Activated T-cell treated with anti-CD3 and anti-CD28 coated beads, Interleukin-2, amount 50 U/mL, for 1 hour (primary cell): ENCODE results near the gene RPAIN.
"Not testable (repeated sequence)": the region's sequence is repeated elsewhere in the genome, so short reads cannot be mapped to it uniquely, and the experiment has no call there.

ENCODE experiments used
- DNase-seq: peaks from one replicate; pipeline ENCODE4 v3.0.0-alpha.2; 2020

RPAIN gene

GRCh38 chr17:5430413-5430999 is 10.5 kb downstream of the RPAIN start:
- DNase-seq, result no peak

DNA sequence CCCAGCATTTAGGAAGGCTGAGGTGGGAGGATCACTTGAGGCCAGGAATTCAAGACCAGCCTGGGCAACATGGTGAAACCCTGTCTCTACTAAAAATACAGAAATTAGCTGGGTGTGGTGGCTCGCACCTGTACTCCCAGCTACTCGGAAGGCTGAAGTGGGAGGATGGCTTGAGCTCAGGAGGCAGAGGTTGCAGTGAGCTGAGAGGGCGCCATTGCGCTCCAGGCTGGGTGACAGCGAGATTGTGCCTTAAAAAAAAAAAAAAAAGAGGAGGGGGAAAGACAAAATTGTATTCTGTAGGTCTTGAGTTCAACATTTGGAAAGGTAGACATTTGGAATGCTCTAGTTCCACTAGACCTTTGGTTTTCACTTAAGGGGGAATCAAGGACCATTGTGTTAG is 11.3 kb downstream of the RPAIN start:
- DNase-seq, result not testable (repeated sequence)

DNA sequence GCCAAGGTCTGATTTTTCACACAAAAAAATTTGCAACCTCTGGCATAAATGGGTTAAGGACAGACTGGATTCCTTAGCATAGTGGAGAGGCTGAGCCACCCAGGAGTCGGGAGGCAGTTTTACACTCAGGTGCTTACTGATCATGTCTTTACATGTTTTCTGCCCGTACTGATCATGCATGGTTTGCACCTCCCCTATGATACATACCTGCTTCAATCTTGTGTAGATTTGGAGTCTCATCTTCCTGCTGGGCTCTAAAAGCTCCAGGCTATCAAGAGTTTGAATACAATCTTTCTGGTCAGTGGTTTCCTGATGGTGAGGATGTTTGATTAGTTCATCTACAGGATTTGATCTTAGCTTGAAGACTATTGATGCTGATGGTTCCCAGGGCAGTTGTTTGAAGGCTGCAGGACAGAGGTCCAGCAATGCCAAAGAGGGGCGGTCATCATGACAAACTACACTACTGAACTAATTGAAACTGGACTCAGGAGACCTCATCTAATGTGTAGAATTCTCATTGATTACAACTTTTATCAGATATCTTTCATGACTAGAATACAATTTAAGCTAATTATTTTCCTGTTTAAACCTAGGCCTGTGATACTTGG is 12.1 kb downstream of the RPAIN start:
- DNase-seq, result no peak

DNA sequence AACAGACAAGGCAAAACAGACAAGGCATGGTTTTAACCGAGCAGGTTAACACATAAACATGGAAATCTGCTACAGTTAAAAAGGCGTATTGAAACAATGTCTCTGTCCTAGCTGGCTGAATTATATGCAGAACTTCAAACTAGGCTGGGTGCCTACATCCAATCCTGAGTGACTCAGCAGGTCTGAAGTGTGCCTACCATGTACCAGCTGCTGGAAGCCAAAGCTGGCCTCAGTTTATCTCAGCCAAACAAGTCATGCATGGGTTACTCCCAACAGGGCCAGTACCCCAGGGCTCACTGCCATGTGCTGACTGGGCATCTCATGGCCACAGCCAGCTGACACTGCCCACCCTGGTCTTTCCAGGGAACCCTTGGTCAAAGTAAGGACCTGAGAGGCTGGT is 15.0 kb downstream of the RPAIN start:
- no peak for DNase-seq

- DNase-seq, result not testable (repeated sequence)
Observed at GRCh38 chr17:5435781-5436315, 15.9 kb downstream of the RPAIN start.

- DNase-seq, result no peak
Observed at GRCh38 chr17:5437721-5438317, 17.8 kb downstream of the RPAIN start.

DNA sequence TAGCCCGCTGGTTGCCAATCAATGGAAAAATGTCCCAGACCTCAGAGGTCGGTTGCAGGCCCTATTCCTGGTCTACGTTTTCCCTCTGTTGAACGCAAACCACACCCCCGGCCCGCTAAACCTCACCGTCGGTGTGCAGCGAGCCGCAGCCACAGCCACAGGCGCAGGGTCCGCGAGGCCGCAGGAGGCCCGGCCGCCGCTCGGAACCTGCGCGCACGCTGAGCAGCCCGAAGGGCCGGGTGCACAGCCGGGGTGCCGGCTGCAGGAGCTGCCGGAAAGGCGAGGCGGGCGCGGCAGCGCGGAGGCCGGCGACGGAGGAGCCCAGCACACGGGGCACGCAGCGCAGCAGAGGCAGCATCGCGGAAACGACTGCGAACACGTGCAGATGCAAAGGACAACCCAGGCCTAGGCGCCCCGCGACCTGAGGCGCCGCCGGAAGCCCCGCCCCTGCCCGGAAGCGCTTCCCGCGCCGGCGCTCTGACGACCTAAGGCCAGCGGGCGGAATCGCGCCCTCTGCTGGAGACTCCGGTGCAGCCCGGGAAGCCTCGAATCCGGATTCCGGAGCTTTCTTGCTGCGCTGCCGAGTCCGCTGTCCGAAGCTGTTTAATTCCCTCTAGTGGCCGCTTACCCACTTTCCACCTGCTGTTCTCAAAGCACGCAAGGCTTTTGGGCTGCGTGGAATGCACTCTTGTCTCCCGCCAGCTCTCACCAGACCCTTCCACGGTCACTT is 18.9 kb downstream of the RPAIN start, which contains the start of gene C1QBP:
Gene C1QBP (minus strand): TSS at position 440 of the 730 bp plus-strand sequence. CDS start 82 bp downstream, at position 358.
- peak; percentile 95 for DNase-seq

DNA sequence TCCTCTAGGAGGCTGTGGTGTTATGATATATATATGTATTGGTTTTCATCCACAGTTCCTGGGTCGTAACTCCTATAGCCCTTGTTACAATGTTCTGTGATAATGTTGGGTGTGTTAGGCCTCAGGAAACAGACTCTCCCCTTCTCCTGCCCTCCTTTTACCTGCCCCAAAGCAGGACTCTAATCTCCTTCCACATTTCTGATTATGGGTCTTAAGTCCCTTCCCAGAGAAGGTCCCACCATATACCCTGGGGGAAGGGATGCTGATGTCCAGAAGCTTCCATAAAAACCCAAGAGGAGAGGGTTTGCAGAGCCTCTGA is 19.4 kb downstream of the RPAIN start:
- no peak for DNase-seq

- no peak for DNase-seq
Observed at GRCh38 chr17:5443728-5444127, 23.7 kb downstream of the RPAIN start.

DNA sequence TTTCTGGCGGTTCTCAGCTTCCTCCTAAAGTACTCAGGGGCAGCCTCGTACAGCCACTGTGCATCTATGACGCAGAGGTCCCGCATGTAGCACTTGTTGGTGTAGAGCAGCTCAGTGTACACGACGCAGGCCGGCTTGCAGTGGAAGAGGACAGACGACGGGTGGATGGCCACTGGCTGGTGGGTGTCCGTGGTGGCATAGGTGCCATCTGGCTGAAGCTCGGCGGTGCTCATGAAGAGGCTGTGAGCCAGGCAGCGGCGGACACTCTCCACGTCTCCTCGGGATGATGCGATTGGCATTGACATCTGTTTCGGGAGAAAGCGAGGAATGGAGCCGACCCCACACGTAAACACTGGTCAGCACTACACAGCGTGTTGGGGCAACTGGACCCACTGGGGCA is 24.2 kb downstream of the RPAIN start:
- DNase-seq, result no peak

GRCh38 chr17:5446786-5447185 is 26.8 kb downstream of the RPAIN start:
- no peak for DNase-seq

DNA sequence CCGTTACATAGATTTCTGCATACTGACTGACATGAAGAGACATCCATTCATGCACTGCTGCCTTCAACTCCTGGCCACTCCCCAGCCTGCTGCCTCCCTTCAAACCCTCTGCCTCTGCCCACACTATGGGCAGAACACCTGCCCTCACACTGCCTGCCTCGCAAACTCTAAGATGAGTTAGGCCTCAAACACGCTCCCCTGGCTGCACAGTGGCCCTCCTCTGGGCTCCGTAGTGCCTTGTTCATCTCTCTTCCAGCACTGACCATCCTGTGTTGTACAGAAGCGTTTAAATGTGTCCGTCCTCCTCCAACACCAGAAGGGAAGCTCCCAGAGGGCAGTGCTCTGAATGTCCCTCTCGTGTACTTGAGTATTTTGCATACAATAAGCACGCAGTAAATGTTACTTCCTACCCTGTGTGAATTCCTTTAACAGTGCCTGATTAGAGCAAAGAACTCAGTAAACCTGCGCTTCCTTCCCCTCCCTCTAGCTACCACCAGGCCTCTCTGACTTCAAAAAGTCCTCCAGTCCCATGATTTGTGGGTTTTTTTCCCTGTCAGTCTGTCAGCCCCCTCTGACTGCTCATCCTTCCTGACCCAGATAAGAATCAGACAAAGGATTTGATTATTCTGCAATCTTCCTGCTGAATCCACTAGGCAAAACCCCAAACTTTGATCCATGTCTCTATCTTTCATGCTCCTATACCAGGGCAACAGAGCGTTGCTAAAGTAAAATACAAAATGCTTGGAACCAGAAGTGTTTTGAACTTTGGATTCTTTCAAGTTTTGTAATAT is 44.9 kb downstream of the RPAIN start:
- DNase-seq, result no peak

GRCh38 chr17:5466295-5466694 is 46.3 kb downstream of the RPAIN start:
- no peak for DNase-seq

GRCh38 chr17:5467416-5467815 is 47.4 kb downstream of the RPAIN start:
- no peak for DNase-seq

- peak; percentile 29 for DNase-seq
Observed at GRCh38 chr17:5468075-5468473, 48.1 kb downstream of the RPAIN start.

DNA sequence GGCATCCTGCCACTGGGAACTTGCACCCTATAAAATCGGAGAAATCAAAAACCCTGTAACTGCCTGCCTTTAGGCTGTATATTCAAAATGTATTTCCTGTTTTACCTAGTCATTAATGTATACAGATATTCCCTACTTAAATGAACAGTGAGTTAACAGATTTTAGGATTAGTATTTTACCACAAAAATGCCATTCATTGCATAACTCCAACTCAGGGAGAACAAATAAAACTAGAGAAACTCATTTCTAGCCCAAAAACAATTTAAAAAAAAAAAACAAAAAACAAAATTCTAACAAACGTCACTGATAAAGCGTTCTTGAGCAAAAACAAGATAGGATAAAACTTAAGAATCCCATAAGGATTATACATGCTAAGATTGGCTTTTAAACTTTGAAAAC is 52.5 kb downstream of the RPAIN start:
- no peak for DNase-seq

GRCh38 chr17:5473906-5474305 is 53.9 kb downstream of the RPAIN start:
- DNase-seq, result no peak

GRCh38 chr17:5478992-5479391 is 59.0 kb downstream of the RPAIN start:
- DNase-seq, result no peak

DNA sequence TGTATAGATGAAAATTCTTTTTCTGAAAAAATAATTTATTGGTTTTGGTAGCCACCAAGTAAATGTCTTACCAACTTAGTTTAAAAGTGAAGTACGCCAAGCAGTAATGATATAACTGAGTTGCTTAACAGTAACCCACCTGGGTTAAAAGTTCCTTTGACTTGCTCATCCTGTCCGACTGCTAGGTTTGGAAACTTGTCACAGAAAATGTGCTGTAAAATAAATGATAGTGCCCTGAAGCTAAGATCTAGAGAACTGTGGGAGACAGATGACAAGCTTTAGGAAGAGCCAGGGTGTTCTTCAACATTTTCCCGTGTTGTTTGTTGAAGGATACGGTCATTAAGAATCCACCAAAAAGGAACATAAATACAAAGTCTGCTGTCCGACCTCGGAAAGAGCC is 61.0 kb downstream of the RPAIN start:
- no peak for DNase-seq

DNA sequence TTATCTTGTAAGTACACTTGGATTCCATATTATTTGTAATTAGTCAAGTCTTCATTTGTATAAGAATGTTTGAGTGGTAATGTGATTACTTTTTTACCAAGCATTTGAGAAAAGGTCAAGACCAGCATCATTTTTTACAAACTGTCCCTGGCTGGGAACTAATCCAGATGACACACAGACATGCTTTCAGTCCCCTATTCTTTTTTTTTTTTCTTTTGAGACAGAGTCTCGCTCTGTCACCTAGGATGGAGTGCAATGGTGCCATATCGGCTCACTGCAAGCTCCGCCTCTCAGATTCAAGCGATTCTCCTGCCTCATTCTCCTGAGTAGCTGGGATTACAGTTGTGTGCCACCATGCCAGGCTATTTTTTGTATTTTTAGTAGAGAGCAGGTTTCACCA is 61.5 kb downstream of the RPAIN start:
- no peak for DNase-seq
